Measurements from ENCODE around the gene GALNT10. TPM values are rescaled to one million over a fixed set of nuclear protein-coding genes. Genes with fewer than 3 reads are reported as not detected.
A peak's percentile ranks its signal among the peaks of the same experiment; 100 is the strongest.

Gene GALNT10
- total and polyA plus RNA-seq, 2 of the 4 experiments (the other 2 are of a cell fraction), result 46.2 to 67.0 TPM

DNA sequence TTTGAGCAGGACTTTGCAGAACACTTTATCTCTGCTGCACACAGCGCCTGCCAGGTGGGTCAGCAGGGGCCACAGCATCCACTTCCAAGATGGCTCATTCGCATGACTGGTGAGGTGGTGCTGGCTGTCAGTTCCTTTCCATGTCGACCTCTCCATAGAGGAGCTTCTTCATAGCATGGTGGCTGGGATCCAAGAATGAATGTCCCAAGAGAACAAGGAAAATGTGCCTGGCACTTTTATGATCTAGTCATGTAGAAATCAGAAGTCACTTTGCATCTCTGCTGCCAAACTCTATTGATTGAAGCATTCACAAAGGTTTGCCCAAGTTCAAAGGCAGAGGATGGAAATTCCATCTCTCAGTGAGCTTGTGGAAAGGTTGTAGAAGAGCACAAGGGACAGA lies 85.0 kb downstream of the GALNT10 start:
- no peak overlapping the region for H3K14ac ChIP-seq (replicated peaks; ENCODE audit: low read depth, low read length)
- peaks cover 4% of the 10 kb centered on the region; the same call in 1 of the 2 replicates for H4K20me1 ChIP-seq (ENCODE audit: insufficient read depth, low read length)
- no peak overlapping the region for H4K8ac ChIP-seq (ENCODE audit: low read depth in 2 of 2, low read length in 2 of 2)
- H2AFZ ChIP-seq (replicated peaks; ENCODE audit: low read length, poor library complexity), result no peak overlapping the region
- DNase-seq, result no peak
- H2AK5ac ChIP-seq (ENCODE audit: low read depth, low read length), result no peak overlapping the region
- CTCF ChIA-PET, result no interaction called here
- H2BK5ac ChIP-seq (ENCODE audit: low read depth, low read length, poor library complexity, severe bottlenecking), result no peak overlapping the region
- BruUV-seq (replicated peaks), result no TSS peak
- no peak overlapping the region for H4K5ac ChIP-seq (ENCODE audit: low read depth, low read length)
- no peak overlapping the region for H3K4me3 ChIP-seq (ENCODE audit: insufficient read depth, low read depth, low read length)
- H3K4me2 ChIP-seq (ENCODE audit: low read depth, low read length), result no peak overlapping the region
- no peak overlapping the region; the same call in 2 of the 3 replicates for H2BK15ac ChIP-seq (ENCODE audit: low read depth, low read length)
- H3K27me3 ChIP-seq (ENCODE audit: control insufficient read depth, insufficient read depth, low read length), result no peaks in the 10 kb centered on the region
- H3K56ac ChIP-seq (ENCODE audit: extremely low read depth, insufficient read depth, low read length), result no peak overlapping the region
- in situ Hi-C loops (cut with MboI; ENCODE audit: low sequenced_read_pairs) (no loop called here), dilution Hi-C loops (cut with HindIII; ENCODE audit: low sequenced_read_pairs, unreplicated experiment) (no loop called here), intact Hi-C loops (cut with micrococcal nuclease) (loop anchor here (5.0 kb wide), 1 partner anchor 117 kb away; no protein-coding TSS in a partner anchor)
- POLR2A ChIA-PET (ENCODE audit: unreplicated experiment), result no interaction called here
- H3K9me3 ChIP-seq (ENCODE audit: control insufficient read depth, insufficient read depth, low read length), result no peaks in the 10 kb centered on the region
- H3K79me1 ChIP-seq (ENCODE audit: low read depth in 1 of 2, low read length in 2 of 2), result peaks cover 11 to 59% of the 10 kb centered on the region in 2 experiments; a peak in 3 of 4 replicates
- no peak for ATAC-seq (ENCODE audit: low read depth)
- no peak overlapping the region for H3K18ac ChIP-seq (ENCODE audit: low read depth, low read length)
- H2AK9ac ChIP-seq (replicated peaks; ENCODE audit: low read depth, low read length, poor library complexity), result no peak overlapping the region
- H3K23ac ChIP-seq (ENCODE audit: low read depth, low read length), result no peak overlapping the region
- H3K27ac ChIP-seq (ENCODE audit: insufficient read depth, low read length), result no peak overlapping the region
- H3K4me1 ChIP-seq (ENCODE audit: control insufficient read depth, insufficient read depth, low read length), result peaks cover 27% of the 10 kb centered on the region
- no peak overlapping the region for H3K9ac ChIP-seq (ENCODE audit: low read depth, low read length)
- no peak overlapping the region for H4K91ac ChIP-seq (ENCODE audit: insufficient read depth, low read depth, low read length)
- no CpG with 5 or more reads among the region's 3 CpGs for WGBS, 2 experiments (ENCODE audit: extremely low coverage in 2 of 2, insufficient read length in 1 of 2)
- H2BK120ac ChIP-seq (ENCODE audit: low read depth, low read length), result no peak overlapping the region
- H3K4ac ChIP-seq (ENCODE audit: low read depth, low read length), result 0 out of 2 replicates have a peak overlapping the region, but pooled peaks have one; percentile 13
- no peak for TF ChIP-seq BHLHE40 (IDR thresholded peaks at IDR 0.05; ENCODE audit: low read depth, low read length)
- H2BK20ac ChIP-seq (ENCODE audit: low read depth, low read length), result no peak overlapping the region; the same call in 1 of the 2 replicates
- peaks cover 25% of the 10 kb centered on the region for H3K9me1 ChIP-seq (ENCODE audit: insufficient read depth, low read length)
- no peaks in the 10 kb centered on the region for H3K36me3 ChIP-seq (ENCODE audit: control insufficient read depth, insufficient read depth, low read length)

All from IMR-90 (cell line).